Mucosa of stomach (tissue), 1 donor: Measurements from ENCODE around the gene HNRNPUL1.

Experiments used
- H3K27me3 ChIP-seq: one replicate; pipeline ENCODE4 v1.7.0; 2013; ENCODE audit warnings: mild to moderate bottlenecking, low read length; ENCODE audit not compliant: control insufficient read depth, insufficient read depth
- H3K36me3 ChIP-seq: one replicate; pipeline ENCODE4 v1.7.0; 2013; ENCODE audit warnings: low read length; ENCODE audit not compliant: control insufficient read depth, insufficient read depth
- H3K4me1 ChIP-seq: one replicate; pipeline ENCODE4 v1.7.0; 2013; ENCODE audit warnings: mild to moderate bottlenecking, low read length; ENCODE audit not compliant: control insufficient read depth, insufficient read depth
- H3K4me3 ChIP-seq: one replicate; pipeline ENCODE4 v1.7.0; 2013; ENCODE audit warnings: low read length
- H3K9ac ChIP-seq: one replicate; pipeline ENCODE4 v1.7.0; 2013; ENCODE audit warnings: mild to moderate bottlenecking, low read length, moderate library complexity
- H3K9me3 ChIP-seq: one replicate; pipeline ENCODE4 v1.7.0; 2013; ENCODE audit warnings: mild to moderate bottlenecking, low read length, moderate library complexity; ENCODE audit not compliant: control insufficient read depth
- donor health status: Pancreatic carcinoma.

HNRNPUL1 gene

DNA sequence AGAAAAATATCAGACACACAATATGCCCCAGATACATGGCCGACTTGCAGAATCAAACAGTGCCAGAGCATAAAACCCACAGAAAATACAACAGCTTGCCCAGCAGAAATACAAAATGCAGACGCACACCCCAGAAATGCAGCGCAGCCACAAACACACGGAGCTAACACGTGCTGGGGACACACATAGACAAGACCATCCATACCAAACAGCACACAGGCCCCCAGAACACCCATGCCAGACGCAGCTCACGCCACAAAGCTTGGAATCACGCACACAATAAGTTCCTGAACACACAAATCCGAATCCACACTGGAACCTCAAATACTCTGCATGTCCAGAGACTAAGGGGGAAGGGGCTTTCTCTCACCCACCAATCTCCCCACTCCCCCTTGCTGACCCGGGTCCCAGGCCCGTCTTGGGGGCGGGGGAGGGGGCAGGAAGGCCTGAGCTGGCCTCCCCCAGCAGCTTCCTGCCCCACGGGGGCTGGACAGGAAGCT lies 63.0 kb downstream of the HNRNPUL1 start:
- peak overlapping the region; percentile 49 for H3K4me3 ChIP-seq
- peaks cover 77% of the 10 kb centered on the region for H3K4me1 ChIP-seq
- H3K9me3 ChIP-seq = no peaks in the 10 kb centered on the region
- H3K27me3 ChIP-seq = peaks cover 7% of the 10 kb centered on the region
- no peaks in the 10 kb centered on the region for H3K36me3 ChIP-seq
- peak overlapping the region; percentile 78 for H3K9ac ChIP-seq

GRCh38 chr19:41327576-41328156 lies 63.5 kb downstream of the HNRNPUL1 start:
- H3K9ac ChIP-seq = peak overlapping the region; percentile 78
- H3K9me3 ChIP-seq = no peaks in the 10 kb centered on the region
- H3K4me1 ChIP-seq = peaks cover 71% of the 10 kb centered on the region
- H3K27me3 ChIP-seq = peaks cover 7% of the 10 kb centered on the region
- no peaks in the 10 kb centered on the region for H3K36me3 ChIP-seq
- peak overlapping the region; percentile 49 for H3K4me3 ChIP-seq

GRCh38 chr19:41328157-41328841 lies 64.1 kb downstream of the HNRNPUL1 start:
- peak overlapping the region; percentile 49 for H3K4me3 ChIP-seq
- H3K36me3 ChIP-seq = no peaks in the 10 kb centered on the region
- H3K9ac ChIP-seq = peak overlapping the region; percentile 78

GRCh38 chr19:41328842-41329225 lies 64.7 kb downstream of the HNRNPUL1 start:
- Histone ChIP-seq H3K4me1 (peaks cover 60% of the 10 kb centered on the region), H3K36me3 (no peaks in the 10 kb centered on the region), H3K4me3 (peak overlapping the region; percentile 20), H3K9me3 (no peaks in the 10 kb centered on the region), H3K9ac (no peak overlapping the region), H3K27me3 (peaks cover 9% of the 10 kb centered on the region)

More at GRCh38 chr19:41328157-41328841, 64.1 kb downstream of the HNRNPUL1 start:
- Histone ChIP-seq H3K9me3 (no peaks in the 10 kb centered on the region), H3K4me1 (peaks cover 65% of the 10 kb centered on the region), H3K27me3 (peaks cover 7% of the 10 kb centered on the region)

DNA sequence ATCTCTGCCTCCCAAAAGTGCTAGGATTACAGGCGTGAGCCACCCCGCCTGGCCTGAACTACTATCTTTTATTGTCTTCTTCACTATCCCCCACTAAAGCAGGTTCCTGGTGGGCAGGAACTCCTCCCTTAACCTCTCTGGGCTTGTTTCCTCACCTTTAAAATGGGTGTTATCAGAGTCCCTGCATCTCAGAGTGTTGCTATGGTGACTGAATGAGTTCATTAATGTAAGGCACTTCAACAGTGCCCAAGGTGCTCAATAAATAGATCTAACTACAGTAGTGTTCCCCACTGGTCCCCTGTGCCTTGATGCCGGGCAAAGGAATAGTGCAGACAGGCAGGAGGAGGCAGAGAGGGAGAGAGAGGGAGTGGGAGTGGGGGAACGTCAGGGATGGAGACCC lies 66.3 kb downstream of the HNRNPUL1 start:
- Histone ChIP-seq H3K9ac (no peak overlapping the region), H3K27me3 (peaks cover 9% of the 10 kb centered on the region), H3K9me3 (no peaks in the 10 kb centered on the region), H3K4me3 (no peak overlapping the region), H3K4me1 (peaks cover 44% of the 10 kb centered on the region), H3K36me3 (no peaks in the 10 kb centered on the region)

- Histone ChIP-seq H3K9me3 (no peaks in the 10 kb centered on the region), H3K4me3 (no peak overlapping the region), H3K36me3 (no peaks in the 10 kb centered on the region), H3K9ac (no peak overlapping the region), H3K27me3 (peaks cover 3% of the 10 kb centered on the region), H3K4me1 (peaks cover 38% of the 10 kb centered on the region)
These were observed 66.9 kb downstream of the HNRNPUL1 start for GRCh38 chr19:41330946-41331678.

- Histone ChIP-seq H3K4me1 (peaks cover 29% of the 10 kb centered on the region), H3K36me3 (no peaks in the 10 kb centered on the region)
These were observed 67.8 kb downstream of the HNRNPUL1 start for GRCh38 chr19:41332000-41332399.

GRCh38 chr19:41332468-41332867 lies 68.3 kb downstream of the HNRNPUL1 start:
- Histone ChIP-seq H3K27me3 (peaks cover 3% of the 10 kb centered on the region), H3K36me3 (no peaks in the 10 kb centered on the region), H3K9ac (no peak overlapping the region), H3K4me3 (no peak overlapping the region), H3K9me3 (no peaks in the 10 kb centered on the region), H3K4me1 (peaks cover 24% of the 10 kb centered on the region)

More at GRCh38 chr19:41332000-41332399, 67.8 kb downstream of the HNRNPUL1 start:
- Histone ChIP-seq H3K9me3 (no peaks in the 10 kb centered on the region), H3K9ac (no peak overlapping the region), H3K4me3 (no peak overlapping the region), H3K27me3 (peaks cover 3% of the 10 kb centered on the region)

- Histone ChIP-seq H3K4me1 (peaks cover 8% of the 10 kb centered on the region), H3K9ac (no peak overlapping the region), H3K4me3 (no peak overlapping the region)
These were observed 70.6 kb downstream of the HNRNPUL1 start for GRCh38 chr19:41334793-41335192.

DNA sequence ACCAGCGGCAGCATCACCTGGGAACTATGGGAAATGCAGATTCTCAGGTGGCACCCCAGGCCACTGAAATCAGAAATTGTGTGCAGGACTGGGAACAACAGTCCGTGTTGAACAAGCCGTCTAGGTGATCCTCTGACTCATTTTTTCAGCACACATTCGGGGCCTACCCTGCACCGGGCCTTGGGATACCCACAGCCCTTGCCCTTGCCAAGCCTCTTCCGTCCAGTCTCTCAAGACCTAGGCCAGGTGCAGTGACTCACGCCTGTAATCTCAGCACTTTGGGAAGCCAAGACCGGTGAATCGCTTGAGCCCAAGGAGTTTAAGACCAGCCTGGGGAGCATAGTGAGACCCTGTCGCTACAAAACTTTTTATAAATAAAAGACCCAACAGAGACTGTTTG lies 71.3 kb downstream of the HNRNPUL1 start:
- H3K9me3 ChIP-seq = no peaks in the 10 kb centered on the region
- H3K4me3 ChIP-seq = no peak overlapping the region
- H3K27me3 ChIP-seq = peaks cover 3% of the 10 kb centered on the region
- H3K9ac ChIP-seq = no peak overlapping the region
- H3K36me3 ChIP-seq = no peaks in the 10 kb centered on the region
- H3K4me1 ChIP-seq = peaks cover 7% of the 10 kb centered on the region

More at GRCh38 chr19:41334793-41335192, 70.6 kb downstream of the HNRNPUL1 start:
- H3K27me3 ChIP-seq = peaks cover 3% of the 10 kb centered on the region
- no peaks in the 10 kb centered on the region for H3K36me3 ChIP-seq
- H3K9me3 ChIP-seq = no peaks in the 10 kb centered on the region

DNA sequence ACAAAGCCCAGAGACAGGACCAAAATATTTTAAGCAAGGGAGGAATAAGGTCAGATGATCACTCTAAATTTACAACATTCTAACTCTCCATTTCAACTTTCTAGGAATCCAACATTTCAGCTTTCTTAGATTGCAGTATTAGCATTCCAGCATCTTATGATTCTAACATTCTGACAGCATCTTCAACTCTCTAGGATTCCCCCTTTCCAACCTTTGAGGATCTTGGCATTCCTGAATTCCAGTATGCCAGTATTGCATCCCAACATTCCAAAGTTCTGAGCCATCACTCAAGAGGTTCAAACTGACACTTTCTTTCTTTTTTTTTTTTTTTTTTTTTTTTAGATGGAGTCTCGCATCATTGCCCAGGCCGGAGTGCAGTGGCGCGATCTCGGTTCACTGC lies 75.8 kb downstream of the HNRNPUL1 start:
- H3K36me3 ChIP-seq = no peaks in the 10 kb centered on the region
- no peaks in the 10 kb centered on the region for H3K9me3 ChIP-seq

More for the DNA sequence above, 75.8 kb downstream of the HNRNPUL1 start:
- H3K27me3 ChIP-seq = no peaks in the 10 kb centered on the region
- H3K9ac ChIP-seq = no peak overlapping the region
- peaks cover 4% of the 10 kb centered on the region for H3K4me1 ChIP-seq
- no peak overlapping the region for H3K4me3 ChIP-seq
